GM12875 (cell line): ENCODE measurements around the gene SOD3.

ENCODE experiments used
- H3K4me3 ChIP-seq: one replicate; pipeline ENCODE4 v1.5.1; 2011; ENCODE audit warnings: low read depth, low read length, control low read depth
- CTCF ChIP-seq: IDR thresholded peaks from 2 replicates; pipeline ENCODE4 v1.5.1; 2011; ENCODE audit warnings: low read depth, mild to moderate bottlenecking, control low read depth, inconsistent platforms, low read length, moderate library complexity, borderline replicate concordance; ENCODE audit not compliant: insufficient read depth

The SOD3 gene

GRCh38 chr4:24794916-24795665 is at the start of gene SOD3:
Gene SOD3 (plus strand): TSS chr4:24795573. CDS start chr4:24799522, 3,949 bp downstream.
- H3K4me3 ChIP-seq: no peak within 1 kb of the TSS
- no peak for TF ChIP-seq CTCF

- TF ChIP-seq CTCF: no peak
- H3K4me3 ChIP-seq: no peak overlapping the region
These were observed 48.0 kb upstream of the SOD3 start for GRCh38 chr4:24747234-24747975.

GRCh38 chr4:24748023-24748422 is 47.4 kb upstream of the SOD3 start:
- no peak for TF ChIP-seq CTCF

GRCh38 chr4:24748758-24749350 is 46.5 kb upstream of the SOD3 start:
- H3K4me3 ChIP-seq: no peak overlapping the region
- TF ChIP-seq CTCF: no peak

More at GRCh38 chr4:24748023-24748422, 47.4 kb upstream of the SOD3 start:
- H3K4me3 ChIP-seq: no peak overlapping the region

- TF ChIP-seq CTCF: no peak
These were observed 45.3 kb upstream of the SOD3 start for GRCh38 chr4:24750106-24750505.

GRCh38 chr4:24751926-24752539 is 43.3 kb upstream of the SOD3 start:
- H3K4me3 ChIP-seq: no peak overlapping the region
- TF ChIP-seq CTCF: no peak

More at GRCh38 chr4:24750106-24750505, 45.3 kb upstream of the SOD3 start:
- no peak overlapping the region for H3K4me3 ChIP-seq

- TF ChIP-seq CTCF: no peak
- no peak overlapping the region for H3K4me3 ChIP-seq
These were observed 41.9 kb upstream of the SOD3 start for GRCh38 chr4:24753519-24753918.
